Adrenal gland (tissue), 12 donors: ENCODE measurements around the gene MGAT4A. TPM values are rescaled to one million over a fixed set of nuclear protein-coding genes. Genes with fewer than 3 reads are reported as not detected.
A peak's percentile ranks its signal among the peaks of the same experiment; 100 is the strongest.

Experiments used
- DNase-seq, 7 donors: peaks; one replicate each; pipeline ENCODE4 v3.0.0-alpha.2; 2019 to 2020
- H3K27ac ChIP-seq, 5 donors: fragments of 200-600 bp; sonication (generic) in 4 of 5; 1 replicate in 3 of 5; 2 replicates in 2 of 5; pipeline versions ENCODE4 v1.5.1 to v1.8.0; 2016 to 2020; ENCODE audit warnings: mild to moderate bottlenecking in 1 of 5
- H3K27me3 ChIP-seq: fragments of 200-600 bp; 2 replicates; pipeline ENCODE4 v1.8.0; 2021
- H3K36me3 ChIP-seq, 2 donors: fragments of 200-600 bp; replicated peaks in 1 of 2; 1 replicate in 1 of 2; 2 replicates in 1 of 2; pipeline versions ENCODE4 v1.5.1 to v1.8.0; 2018 to 2022
- H3K4me1 ChIP-seq, 2 donors: fragments of 200-600 bp; replicated peaks in 1 of 2; 1 replicate in 1 of 2; 2 replicates in 1 of 2; pipeline versions ENCODE4 v1.5.1 to v1.8.0; 2018 to 2021
- H3K4me3 ChIP-seq, 4 donors: fragments of 200-600 bp; sonication (generic) in 3 of 4; one replicate each; pipeline ENCODE4 v1.5.1; 2016 to 2018
- H3K9me3 ChIP-seq, 3 donors: fragments of 200-600 bp; sonication (generic) in 1 of 3; replicated peaks in 1 of 3; 1 replicate in 2 of 3; 2 replicates in 1 of 3; pipeline versions ENCODE4 v1.5.1 to v1.8.0; 2016 to 2021
- POLR2A ChIP-seq, 2 donors: fragments of 450-650 bp; IDR thresholded peaks; one replicate each; pipeline ENCODE4 v1.6.1; 2017; ENCODE audit warnings: antibody characterized with exemption in 2 of 2, mild to moderate bottlenecking in 2 of 2, moderate library complexity in 1 of 2
- WGBS, 4 donors: extraction: QIAGEN DNeasy Blood & Tissue Kit in 2 of 4; methylation state at CpG; one replicate each; pipeline versions ENCODE4 v1.1.5 to v1.1.7; 2013 to 2017; 5-methylcytosine and 5-hydroxymethylcytosine counted together
- intact Hi-C, 2 donors: fragments of 100-400 bp; cut with DNase I; formaldehyde crosslinking; loops; one replicate each; pipeline versions ENCODE4 v1.14.1 to v1.15.0; 2022 to 2023
- polyA plus RNA-seq, 3 donors: library from polyadenylated mRNA; stranded (reverse); fragments of 200-250 nt in 2 of 3; fragments of 350-450 nt in 1 of 3; fragmentation: Illumina TruSeq in 1 of 3; extraction: RNeasy Lipid Tissue Mini Kit (QIAGEN cat#74804) in 1 of 3; gene quantifications; one replicate each; pipeline ENCODE4 v1.2.3, GENCODE V29; 2013 to 2014
- total RNA-seq, 9 donors: library from RNA; depleted of rRNA in 4 of 9; stranded (reverse); fragments of >200 nt in 4 of 9; fragments of 120-200 nt in 1 of 9; fragmentation: NEBNext Ultra II Directional in 1 of 9; extraction: Animal tissue kit (Norgen Biotek cat#: 25700) in 1 of 9; gene quantifications; one replicate each; pipeline versions ENCODE4 v1.1.0 to v1.2.4, GENCODE V29; 2013 to 2023
- TF ChIP-seq, protein P1 (sequence below), 6 experiments: fragments of 450-650 bp in 4 of 6; fragments of 200-600 bp in 2 of 6; sonication (generic) in 1 of 6; IDR thresholded peaks; 1 replicate in 5 of 6; 2 replicates in 1 of 6; pipeline versions ENCODE4 v1.5.1 to v1.8.0; 2016 to 2021; ENCODE audit warnings: antibody characterized with exemption in 6 of 6, mild to moderate bottlenecking in 2 of 6, moderate library complexity in 1 of 6
- donor health status: healthy with polysubstance abuse.
- donor health status: Bipolar disorder and iron deficiency.
- donor health status: DM: yes; HTN: yes; CAD: no.
- donor health status: DM: no; HTN: no; CAD: no.
- donor health status: DM: no; HTN: no; CAD: no.
- donor health status: DM: yes; HTN: yes; CAD: no.

Gene MGAT4A
- total and polyA plus RNA-seq, 12 donors = 5.2 to 34.4 (median 18.7) TPM

DNA sequence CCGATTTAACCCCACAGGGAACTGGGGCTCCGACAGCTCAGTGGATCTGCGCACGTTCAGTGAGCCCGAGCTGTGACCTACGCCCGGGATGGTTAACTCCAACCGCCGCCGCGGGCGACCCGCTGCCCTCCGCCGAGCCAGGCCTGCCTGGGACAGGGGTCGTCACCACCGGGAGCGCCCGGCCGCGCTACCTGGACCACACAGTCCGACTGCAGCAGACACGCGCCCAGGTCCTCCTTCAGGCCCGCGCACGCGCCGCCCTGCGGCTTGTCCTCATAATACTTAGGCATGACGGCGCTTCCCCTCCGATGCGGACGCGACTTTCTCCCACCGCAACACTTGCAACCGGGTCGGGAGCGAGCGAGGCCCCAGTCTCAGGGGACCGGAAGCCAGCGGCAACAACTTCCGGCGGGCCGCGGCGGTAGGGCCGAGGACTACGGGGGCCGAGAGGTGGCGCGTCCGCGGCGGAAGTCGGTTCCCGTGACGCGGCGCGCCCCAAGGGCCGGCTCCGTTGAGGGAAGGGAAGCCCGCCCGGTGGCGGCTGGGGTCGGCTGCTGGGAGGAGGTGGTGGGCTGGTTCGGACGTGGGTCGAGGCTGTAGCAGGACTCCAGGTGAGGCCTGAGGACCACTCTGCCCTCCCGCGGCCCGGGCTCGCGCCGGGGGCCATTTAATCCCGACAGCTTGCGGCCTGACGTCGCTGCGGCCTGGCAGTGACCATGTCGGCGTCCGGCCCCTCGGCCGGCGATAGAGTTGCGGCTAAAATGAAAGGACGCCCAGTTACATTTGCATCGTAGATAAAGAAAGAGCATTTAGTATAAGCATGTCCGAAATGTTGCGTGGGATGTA is 122.6 kb downstream of the MGAT4A start, which contains the start of the genes COA5 and UNC50:
COA5 (minus strand) TSS at position 397 of the 846 bp plus-strand sequence; CDS start at position 290, 107 bp downstream.
UNC50 (plus strand) TSS at position 474 of the 846 bp plus-strand sequence. CDS start 1,171 bp downstream, outside the sequence.
- Histone ChIP-seq H3K36me3 (peaks cover 0 to 43% of the 10 kb centered on the region in 2 donors), H3K27ac (peak within 1 kb of the TSS; percentile 69 to 98 (median 97)), H3K4me1 (peaks cover 24 to 59% of the 10 kb centered on the region in 2 donors), H3K27me3 (no peaks in the 10 kb centered on the region), H3K4me3 (peak within 1 kb of the TSS; percentile 79 to 97 (median 86)), H3K9me3 (no peaks in the 10 kb centered on the region)
- peak; percentile 87 to 92 (median 90) for DNase-seq
- TF ChIP-seq, protein P1, sequence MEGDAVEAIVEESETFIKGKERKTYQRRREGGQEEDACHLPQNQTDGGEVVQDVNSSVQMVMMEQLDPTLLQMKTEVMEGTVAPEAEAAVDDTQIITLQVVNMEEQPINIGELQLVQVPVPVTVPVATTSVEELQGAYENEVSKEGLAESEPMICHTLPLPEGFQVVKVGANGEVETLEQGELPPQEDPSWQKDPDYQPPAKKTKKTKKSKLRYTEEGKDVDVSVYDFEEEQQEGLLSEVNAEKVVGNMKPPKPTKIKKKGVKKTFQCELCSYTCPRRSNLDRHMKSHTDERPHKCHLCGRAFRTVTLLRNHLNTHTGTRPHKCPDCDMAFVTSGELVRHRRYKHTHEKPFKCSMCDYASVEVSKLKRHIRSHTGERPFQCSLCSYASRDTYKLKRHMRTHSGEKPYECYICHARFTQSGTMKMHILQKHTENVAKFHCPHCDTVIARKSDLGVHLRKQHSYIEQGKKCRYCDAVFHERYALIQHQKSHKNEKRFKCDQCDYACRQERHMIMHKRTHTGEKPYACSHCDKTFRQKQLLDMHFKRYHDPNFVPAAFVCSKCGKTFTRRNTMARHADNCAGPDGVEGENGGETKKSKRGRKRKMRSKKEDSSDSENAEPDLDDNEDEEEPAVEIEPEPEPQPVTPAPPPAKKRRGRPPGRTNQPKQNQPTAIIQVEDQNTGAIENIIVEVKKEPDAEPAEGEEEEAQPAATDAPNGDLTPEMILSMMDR (IDR thresholded peaks at IDR 0.05) = peak in 1 of 6 experiments; percentile 0
- TF ChIP-seq POLR2A (IDR thresholded peaks at IDR 0.05) = peak; percentile 74 to 83
- intact Hi-C loops = loop anchor here (10.0 kb wide), 2 partner anchors 164 to 194 kb away; partner anchors contain the start of gene INPP4A (in 1 of the 2)
- WGBS, 4 donors = 0 to 1% (median 1%) methylated on average over 44 to 93 of the region's 93 CpGs

DNA sequence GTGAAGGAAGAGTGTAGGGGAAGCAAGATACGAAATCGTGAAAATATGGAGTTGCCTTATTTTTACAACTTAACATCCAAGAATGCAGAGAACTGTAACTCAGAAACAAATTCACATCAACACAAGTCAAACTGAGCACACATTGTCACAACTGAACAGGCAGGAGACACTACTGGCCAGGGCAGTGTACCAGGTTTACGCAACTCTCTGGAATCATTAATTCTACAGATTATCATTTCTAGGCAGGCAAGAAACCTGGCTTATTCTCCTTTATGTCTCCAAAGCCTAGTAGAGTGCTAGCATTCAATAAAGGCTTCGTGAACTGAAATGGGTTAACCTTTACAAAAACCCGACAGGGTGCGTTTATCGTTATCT is 123.2 kb downstream of the MGAT4A start:
- H3K4me3 ChIP-seq = peak overlapping the region; percentile 79 to 97 (median 86)
- WGBS, 4 donors = 0 to 3% (median 2%) methylated on average over 3 to 7 of the region's 7 CpGs
- DNase-seq = peak in 1 of 7 donors; percentile 31
- peaks cover 24 to 56% of the 10 kb centered on the region in 2 donors for H3K4me1 ChIP-seq
- TF ChIP-seq POLR2A (IDR thresholded peaks at IDR 0.05) = no peak
- TF ChIP-seq, protein P1 (IDR thresholded peaks at IDR 0.05) = peak in 1 of 6 experiments; percentile 8
- intact Hi-C loops = loop anchor here (10.0 kb wide), 2 partner anchors 163 to 193 kb away; partner anchors contain the start of gene INPP4A (in 1 of the 2)
- no peaks in the 10 kb centered on the region for H3K27me3 ChIP-seq
- no peaks in the 10 kb centered on the region for H3K9me3 ChIP-seq
- H3K27ac ChIP-seq = peak overlapping the region; percentile 69 to 98 (median 97)
- H3K36me3 ChIP-seq = peaks cover 0 to 40% of the 10 kb centered on the region in 2 donors

DNA sequence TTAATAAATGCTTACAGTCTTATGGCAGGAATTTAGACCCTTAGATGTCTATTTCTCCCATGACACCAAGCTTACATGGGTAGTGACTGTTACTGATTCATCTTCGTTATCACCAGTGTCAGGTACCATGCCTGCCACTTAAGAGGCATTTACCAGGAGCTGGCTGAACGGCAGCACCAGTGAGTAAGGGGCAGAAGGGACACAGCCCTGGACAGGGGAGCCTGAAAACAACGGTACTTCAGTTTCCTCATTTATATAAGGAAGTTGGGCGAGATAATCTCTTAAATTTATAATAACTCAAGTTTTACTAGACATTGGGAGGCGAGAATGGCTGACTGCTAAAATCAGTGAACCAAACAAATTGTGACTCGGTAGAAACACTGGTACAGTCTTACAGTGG is 123.8 kb downstream of the MGAT4A start:
- no peak overlapping the region for H3K27ac ChIP-seq
- peaks cover 0 to 40% of the 10 kb centered on the region in 2 donors for H3K36me3 ChIP-seq
- no peaks in the 10 kb centered on the region for H3K9me3 ChIP-seq
- H3K4me3 ChIP-seq = peak overlapping the region in 3 of 4 donors; percentile 81 to 97 (median 91)
- H3K27me3 ChIP-seq = no peaks in the 10 kb centered on the region
- DNase-seq = no peak
- peaks cover 24 to 54% of the 10 kb centered on the region in 2 donors for H3K4me1 ChIP-seq
- TF ChIP-seq, protein P1 (IDR thresholded peaks at IDR 0.05) = no peak
- no peak for TF ChIP-seq POLR2A (IDR thresholded peaks at IDR 0.05)
- WGBS, 4 donors = 46 to 61% (median 51%) methylated on average over 6 of the region's 6 CpGs
- intact Hi-C loops = loop anchor here (10.0 kb wide), 2 partner anchors 162 to 192 kb away; partner anchors contain the start of gene INPP4A (in 1 of the 2)

DNA sequence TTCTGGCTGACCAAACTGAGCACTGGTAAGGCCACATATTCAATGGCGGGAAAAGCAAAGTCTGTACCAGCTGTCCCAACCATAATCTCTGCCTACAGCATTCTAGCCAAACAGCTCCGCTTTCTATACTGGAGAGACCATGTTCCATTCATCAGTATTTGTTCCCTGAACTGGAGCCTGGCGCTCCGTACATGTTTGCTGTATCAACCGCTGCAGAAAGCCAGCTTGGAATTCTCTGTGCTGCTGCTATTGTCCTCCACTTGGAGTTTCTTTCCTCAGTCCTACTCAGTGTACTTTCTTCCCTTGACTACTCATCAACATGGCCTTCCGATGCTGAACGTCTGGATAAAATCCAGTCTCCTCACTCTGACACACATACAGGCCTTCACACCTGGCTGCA is 124.5 kb downstream of the MGAT4A start:
- no peaks in the 10 kb centered on the region for H3K27me3 ChIP-seq
- H3K9me3 ChIP-seq = no peaks in the 10 kb centered on the region
- 78 to 88% (median 82%) methylated on average over 7 of the region's 7 CpGs for WGBS, 4 donors
- no peak overlapping the region for H3K27ac ChIP-seq
- no peak overlapping the region for H3K4me3 ChIP-seq
- H3K36me3 ChIP-seq = peaks cover 0 to 42% of the 10 kb centered on the region in 2 donors
- no peak for DNase-seq
- TF ChIP-seq POLR2A (IDR thresholded peaks at IDR 0.05) = no peak
- TF ChIP-seq, protein P1 (IDR thresholded peaks at IDR 0.05) = no peak
- intact Hi-C loops = loop anchor here (10.0 kb wide), 2 partner anchors 162 to 192 kb away; partner anchors contain the start of gene INPP4A (in 1 of the 2)
- peaks cover 24 to 52% of the 10 kb centered on the region in 2 donors for H3K4me1 ChIP-seq
